Limb (tissue), 2 donors: Measurements from ENCODE around the gene TCL1B.
"Not testable (repeated sequence)": the region's sequence is repeated elsewhere in the genome, so short reads cannot be mapped to it uniquely, and the experiment has no call there.

ENCODE experiments used
- DNase-seq, 2 donors: peaks; one replicate each; pipeline ENCODE4 v3.0.0-alpha.2; 2016; ENCODE audit errors: extremely low spot score in 2 of 2

TCL1B gene, protein sequence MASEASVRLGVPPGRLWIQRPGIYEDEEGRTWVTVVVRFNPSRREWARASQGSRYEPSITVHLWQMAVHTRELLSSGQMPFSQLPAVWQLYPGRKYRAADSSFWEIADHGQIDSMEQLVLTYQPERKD

DNA sequence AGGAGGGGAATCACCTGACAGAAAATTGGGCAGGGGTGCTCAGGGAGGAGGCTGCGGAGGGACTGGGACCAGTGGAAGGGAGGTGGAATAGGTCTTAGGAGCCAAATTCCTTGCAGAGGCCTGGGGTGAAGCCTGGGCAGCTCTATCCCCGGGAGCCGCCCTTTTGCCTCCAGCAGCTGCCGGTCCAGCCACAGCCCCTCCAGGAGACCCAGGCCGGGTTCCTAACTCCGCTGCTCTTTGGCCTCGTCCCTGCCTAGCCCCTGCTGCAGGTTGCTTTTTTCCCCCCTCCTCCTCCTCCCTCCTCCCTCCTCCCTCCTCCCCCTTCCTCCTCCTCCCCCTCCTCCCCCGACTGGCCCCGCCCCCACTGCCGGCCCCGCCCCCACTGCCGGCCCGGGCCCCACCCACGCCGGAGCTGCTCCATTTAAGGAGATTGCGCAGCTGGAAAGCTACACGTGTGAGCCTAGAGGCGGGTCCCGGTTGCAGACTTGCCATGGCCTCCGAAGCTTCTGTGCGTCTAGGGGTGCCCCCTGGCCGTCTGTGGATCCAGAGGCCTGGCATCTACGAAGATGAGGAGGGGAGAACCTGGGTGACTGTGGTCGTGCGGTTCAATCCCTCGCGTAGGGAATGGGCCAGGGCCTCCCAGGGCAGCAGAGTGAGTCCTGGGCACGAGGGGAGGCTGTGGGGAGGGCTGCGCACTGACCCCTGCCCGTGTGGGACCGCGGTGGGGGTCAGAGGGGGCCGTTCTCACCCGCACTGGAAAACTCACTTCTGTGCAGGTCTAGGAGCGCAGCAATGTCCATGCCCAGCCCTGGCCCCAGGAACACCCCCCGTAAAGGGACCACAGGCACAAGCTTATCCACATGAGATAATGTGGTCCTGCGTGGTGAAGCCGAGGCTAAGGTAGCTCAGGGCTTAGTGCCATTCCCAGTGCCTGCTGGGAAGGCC is at the start of gene TCL1B:
Gene TCL1B (plus strand): TSS at position 449 of the 945 bp plus-strand sequence. CDS start 42 bp downstream, at position 491.
- DNase-seq, result no peak

DNA sequence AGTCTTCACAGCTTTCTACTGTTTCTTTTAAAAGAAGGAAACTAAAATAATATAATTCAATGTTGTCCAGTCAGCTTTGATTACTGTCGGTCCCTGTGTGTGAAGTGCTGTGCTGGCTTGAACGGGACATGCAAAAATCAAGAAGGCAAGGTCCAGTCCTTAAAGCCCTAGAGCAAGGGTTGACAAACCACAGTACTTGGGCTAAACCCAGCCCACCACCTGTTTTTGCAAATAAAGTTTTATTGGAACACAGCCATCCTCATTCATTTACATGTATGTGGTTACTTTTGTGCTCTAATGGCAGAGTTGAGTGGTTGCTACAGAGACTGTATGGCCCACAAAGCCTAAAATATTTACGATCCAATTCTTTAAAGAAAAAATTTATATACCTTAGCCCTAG is 41.2 kb upstream of the TCL1B start:
- no peak for DNase-seq

DNA sequence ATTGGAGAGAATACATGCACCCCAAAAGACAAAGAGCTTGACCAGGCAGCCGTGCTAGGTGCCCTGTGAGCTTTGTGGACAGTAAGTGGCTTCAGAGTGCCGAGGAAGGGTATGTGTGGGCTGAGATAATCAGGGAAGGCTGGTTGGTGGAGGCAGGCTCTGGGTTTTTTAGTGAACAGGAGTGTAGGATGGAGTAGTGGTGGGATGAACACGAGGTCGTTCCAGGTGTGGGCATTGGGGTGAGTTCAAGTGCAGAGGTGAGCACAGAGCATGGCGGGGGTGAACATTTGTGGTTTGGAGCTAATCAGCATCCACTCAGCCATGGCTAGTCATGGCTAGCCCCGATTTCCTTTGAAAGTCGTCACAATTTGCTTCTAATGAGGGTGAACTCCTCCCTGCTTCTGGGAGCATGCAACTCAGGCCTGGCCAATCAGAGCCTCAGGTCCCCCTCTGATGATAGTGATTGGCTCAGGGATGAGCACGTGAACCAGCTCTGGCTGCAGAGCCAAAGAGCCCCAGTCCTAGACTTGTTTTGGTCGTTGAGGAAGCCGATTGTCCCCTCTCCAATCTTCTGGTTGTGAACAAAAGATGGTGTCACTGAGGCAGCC is 40.7 kb upstream of the TCL1B start:
- no peak for DNase-seq

DNA sequence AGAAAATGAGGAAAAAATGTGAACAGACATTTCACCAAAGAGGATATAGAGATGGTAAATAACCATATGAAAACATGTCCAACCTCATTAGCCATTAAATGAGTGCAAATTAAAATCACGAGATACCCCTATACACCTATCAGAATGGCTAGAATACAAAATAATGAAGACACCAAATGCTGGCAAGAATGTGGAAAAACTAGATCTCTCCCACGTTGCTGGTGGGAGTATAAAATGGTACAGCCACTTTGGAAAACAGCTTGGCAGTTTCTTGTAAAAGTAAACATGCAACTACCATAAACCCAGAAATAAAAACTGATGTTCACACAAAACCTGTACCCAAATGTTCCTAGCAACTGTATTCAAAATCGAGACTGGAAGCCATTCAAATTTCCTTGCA is 38.3 kb upstream of the TCL1B start:
- DNase-seq, result no peak

DNA sequence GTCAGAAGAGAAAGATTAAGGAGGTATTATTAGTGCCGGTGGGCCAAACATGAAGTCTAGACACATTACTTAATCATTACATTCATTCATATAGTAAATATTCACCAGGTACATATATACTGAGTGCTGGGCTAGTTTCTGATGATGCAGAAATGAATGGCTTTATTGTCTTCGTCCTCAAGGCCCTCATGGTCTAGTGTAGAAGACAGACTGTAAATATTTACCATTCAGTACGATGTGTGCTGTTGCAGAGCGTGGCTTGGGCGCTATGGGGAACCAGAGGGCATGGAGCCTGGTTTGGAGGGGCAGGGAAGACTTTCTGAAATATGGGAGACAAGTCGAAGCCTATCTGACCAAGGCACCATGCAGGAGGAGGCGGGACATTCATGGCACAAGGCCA is 37.0 kb upstream of the TCL1B start:
- DNase-seq, result no peak

DNA sequence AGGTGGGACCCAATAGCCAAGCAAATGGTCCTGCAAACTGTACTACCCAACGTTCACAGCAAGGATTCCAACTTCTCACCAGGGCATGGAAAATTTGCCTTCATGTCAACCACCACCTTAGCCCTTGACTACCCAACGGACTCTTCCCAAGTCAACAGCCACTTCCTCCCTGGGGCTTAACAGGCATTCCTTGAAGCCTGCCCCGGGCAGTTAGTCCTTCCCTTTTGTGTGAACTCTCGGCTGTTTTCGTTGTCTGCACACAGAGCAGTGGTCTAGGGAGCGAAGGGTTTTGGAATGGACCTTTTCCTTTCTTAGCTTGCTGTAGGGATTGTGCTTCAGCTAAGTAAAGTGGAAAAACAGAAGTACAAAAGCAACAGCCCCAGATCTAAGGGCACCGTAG is 35.2 kb upstream of the TCL1B start:
- DNase-seq, result no peak

DNA sequence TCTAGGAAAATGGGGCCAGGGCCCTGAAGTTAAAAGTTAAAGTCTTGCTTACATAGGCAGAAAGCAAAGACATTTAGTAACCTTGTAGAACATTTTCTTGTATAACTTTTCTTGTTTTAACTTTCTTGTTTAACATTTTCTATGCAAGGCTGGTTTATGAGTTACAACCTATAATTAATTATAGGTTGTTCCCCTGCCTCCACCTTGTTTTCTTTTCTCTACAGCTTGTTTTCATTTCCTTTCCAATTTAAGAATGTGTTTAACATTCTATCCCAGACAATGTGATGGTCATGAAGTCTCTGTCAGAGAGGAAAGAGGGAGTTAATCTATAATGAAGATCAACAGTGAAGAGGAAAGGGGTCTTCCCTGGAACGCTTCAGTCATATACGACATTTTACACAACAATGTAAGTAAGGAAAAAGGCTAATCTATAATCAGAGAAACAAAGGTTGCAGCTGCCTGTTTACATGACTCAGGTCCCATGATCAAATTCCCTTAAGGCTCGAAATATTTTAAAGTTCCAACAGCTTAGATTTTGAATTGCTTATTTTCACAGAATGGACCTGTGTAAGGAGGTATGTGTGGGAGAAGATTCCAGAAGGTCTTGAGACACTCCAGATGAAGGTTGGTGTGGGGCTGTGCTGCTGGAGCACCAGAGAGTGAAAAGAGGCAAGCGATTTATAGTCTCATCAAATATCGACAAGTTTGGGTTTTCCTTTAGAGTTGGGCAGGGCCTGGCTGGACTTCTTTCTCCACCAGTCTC is 34.2 kb upstream of the TCL1B start:
- no peak for DNase-seq

DNA sequence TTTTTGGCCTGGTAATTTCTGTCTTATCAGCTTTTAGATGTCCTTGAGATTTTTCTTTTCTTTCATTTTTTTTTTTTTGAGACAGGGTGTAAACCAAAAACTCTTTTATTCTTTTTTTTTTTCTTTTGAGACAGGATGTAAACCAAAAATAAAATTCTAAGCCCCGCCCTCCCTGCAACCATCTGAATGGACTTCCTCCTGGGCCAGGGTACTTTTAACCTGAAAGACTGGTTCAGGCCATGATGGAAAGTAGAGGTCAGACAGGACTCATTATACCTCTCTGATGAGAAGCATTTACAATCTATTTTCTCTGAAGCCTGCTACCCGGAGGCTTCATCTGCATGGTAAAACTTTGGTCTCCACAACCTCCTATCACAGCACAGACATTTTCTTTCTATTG is 33.5 kb upstream of the TCL1B start:
- DNase-seq, result no peak

DNA sequence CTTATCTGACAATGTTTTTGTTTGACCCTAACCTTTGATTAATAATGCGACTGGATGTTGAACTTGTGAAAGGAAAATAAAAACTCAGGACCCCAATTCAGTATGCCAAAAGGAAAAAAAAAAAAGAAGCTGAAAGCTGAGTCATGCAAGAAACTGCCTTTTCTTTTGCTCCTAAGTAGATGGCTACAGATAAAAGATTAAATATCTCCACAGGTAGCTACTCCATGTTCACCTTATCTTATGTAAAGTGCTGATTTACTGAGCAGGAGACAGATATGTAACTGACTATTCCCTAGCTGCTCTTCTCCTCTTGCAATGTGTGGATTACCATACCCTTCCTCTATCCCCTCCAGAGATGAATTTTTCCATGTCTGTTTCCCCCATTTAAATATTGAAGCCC is 30.8 kb upstream of the TCL1B start:
- DNase-seq, result no peak

DNA sequence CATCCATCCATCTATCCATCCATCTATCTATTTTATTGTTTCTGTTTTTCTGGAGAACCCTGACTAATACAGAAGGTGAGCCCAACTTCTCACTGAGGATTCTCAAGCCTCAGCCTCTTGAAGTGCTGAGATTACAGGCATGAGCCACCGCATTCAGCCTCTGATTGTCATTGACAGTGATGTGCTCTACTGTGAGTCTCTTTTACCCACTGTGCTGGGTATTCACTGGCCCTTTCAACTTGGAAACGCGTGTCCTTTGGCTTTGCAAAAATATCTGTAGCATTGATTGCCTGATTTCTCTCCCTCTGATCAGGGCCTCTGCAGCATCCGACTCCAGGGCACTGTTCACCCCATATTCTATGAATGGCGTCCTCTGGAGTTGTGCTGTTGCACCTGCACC is 29.6 kb upstream of the TCL1B start:
- DNase-seq, result no peak

DNA sequence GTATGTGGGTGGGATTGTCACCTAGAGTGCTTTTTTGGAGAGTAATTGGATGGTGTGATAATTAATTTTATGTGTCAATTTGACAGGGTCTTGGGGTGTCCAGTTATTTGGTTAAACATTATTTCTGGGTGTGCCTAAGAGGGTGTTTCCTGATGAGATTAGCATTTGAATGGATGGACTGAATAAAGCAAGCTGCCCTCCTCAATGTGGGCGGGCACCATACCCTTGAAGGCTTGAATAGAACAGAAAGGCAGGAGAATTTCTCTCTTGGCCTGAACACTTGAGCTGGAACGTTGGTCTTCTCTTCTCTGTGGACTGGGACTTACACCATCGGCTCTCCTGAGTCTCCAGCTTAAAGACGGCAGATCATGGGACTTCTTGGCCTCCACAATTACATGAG is 28.8 kb upstream of the TCL1B start:
- DNase-seq, result no peak

DNA sequence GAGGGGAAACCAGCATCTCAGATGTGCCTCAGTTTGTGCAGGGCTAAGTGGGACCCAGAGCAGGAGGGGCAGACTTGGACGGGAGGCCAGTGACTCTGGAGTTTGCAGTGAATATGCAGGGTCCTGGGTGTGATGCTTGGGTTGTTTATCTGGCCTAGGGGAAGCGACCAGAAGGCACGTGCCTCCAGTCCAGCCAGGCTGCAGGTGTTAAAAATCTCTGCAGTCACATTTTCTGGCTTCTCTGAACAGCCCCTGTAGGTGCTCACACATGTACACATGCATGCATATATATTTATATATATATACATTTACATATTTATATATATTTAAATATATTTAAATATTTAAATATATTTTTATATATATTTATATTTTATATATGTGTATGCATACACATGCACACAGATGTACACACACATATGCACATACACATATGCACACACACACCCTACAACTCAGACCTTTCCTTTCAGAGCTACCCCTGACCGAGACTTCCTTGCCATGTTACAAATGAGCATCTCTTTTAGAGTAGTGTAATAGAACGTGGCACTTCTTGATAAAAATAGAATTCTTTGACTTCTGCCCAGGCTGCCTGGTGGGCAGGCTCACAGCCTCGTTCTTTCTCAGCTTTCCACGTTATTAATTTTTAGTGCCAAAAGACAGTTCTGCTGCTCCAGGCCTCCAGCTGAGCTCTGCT is 26.8 kb upstream of the TCL1B start:
- DNase-seq, result no peak

DNA sequence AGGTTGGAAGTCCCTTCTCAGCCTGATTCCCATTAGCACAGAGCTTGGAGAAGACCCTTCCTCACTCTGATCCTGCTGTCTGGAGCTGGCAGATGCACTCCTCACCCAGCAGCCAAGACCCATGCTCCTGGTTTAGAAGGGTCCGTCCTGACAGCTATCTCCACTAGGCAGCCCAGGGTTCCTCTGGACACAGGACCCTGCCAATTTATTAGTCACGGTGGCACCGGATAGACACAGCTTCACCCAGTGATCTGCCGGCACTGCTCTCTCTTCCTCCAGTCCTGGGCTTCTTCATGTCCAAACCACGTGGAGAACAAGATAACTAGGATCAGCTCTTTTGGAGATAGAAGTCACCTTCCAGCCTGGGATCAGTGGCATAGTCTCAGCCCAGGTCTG is 26.2 kb upstream of the TCL1B start:
- DNase-seq, result no peak

DNA sequence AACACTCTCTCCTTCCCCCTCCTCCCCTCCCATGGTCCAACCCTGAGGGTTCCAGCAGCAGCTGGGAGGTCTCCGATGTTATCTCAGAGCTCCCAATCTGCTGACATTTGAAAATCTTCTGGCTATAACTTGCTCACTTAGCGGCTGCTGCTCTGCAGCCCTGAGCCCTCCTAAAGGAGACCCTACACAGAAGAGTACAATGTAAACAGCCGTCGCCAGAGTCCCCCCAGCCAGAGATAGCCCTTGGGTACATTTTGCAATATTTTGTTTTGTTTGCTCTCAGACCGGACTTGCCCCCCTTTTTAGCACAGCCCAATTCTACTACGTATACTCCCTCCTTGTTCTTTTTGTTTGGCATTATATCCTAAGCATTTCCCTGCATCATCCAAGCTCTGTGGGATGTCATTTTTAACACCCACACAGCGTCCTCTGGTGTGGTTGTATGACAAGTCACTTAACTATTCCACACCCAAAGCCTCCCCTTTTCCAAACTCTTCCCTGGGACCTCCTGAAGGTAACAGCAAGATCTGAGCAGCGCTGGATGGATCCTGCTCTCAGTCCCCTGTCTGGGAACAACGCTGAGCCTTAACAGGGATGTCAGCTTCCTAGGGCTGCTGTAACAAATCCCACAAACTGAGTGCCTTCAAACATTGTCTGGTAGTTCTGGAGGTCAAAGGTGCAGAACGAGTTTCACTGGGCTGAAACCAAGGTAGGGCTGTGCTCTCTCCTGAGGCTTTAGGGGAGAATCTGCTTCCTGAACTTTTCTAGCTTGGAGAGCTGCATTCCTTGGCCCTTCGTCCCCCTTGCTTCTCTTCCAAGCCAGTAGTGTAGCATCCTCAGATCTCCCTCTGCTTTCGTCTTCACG is 25.3 kb upstream of the TCL1B start:
- DNase-seq, result no peak

DNA sequence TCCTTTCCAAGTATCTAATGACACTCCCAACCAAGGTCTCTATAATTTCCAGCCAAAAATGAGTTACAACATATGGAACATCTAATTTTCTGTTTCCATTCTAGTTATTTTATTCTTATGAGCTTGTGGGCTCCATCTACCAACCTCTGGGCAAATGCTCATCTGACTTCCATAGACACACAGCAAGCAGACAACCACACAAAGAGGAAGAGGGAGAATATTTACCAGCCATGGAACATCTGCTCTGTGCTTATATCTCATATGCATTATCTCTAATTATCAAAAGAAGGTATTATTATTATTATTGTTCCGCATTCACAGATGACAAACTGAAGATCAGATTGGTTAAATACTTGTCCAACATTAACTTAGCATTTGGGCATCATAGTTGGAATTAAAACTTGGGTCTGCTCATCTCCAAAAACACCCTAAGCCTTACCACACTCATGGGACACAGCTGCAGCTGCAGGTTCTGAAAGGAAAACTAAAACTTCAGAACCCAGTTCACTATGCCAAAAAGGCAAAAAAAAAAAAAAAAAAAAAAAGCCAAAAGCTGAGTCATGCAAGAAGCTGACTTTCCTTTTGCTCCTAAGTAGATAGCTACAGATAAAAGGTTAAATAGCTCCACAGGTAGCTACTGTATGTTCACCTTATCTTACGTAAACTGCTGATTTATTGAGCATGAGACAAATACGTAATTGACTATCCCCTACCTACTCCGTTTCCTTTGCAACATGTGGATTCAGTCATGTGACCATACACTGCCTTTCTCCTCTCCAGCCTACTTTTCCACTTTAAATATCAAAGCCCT is 23.6 kb upstream of the TCL1B start:
- no peak for DNase-seq

DNA sequence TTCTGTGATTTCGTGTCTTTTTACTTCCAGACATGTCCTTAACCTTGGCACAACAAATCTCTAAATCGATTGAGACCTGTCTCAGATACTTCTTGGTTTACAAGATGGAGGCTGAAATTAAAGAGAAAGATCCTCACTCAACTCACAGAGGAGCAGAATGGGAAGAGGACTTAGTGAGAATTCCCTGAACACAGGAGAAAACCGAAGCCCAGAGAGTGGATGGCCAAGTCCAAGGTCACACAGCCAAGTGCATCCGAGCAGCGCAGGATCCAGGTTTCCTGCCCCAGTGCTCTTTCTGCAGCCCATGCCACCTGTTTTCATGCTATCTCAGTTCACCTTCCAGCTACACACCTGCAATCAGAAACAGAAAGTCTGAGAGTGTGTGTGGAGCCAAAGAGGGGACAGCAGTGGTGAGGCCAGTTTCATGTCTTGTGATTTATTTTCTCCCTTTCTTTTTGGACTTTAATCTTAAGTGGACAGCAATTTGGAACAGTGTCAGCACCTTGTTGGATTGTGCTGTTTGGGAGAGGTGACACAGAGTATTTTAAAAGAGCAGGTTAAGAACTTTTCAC is 22.9 kb upstream of the TCL1B start:
- DNase-seq, result no peak

DNA sequence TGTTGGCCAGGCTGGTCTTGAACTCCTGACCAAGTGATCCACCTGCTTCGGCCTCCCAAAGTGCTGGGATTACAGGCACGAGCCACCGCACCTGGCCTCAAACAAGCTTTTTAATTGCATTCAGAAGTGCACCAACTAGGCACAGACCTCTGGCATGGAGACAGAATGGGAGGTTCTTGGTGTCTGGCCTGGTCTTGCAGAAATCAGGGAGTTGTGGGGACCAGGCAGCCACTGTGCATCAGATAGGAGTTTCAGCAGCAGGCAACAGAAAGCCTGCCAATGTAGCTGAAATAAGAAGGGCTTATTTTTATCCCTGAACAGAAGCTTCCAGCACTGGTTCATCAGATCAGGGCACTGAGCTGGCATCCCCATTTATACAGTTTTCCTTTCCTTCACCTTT is 22.2 kb upstream of the TCL1B start:
- no peak for DNase-seq

DNA sequence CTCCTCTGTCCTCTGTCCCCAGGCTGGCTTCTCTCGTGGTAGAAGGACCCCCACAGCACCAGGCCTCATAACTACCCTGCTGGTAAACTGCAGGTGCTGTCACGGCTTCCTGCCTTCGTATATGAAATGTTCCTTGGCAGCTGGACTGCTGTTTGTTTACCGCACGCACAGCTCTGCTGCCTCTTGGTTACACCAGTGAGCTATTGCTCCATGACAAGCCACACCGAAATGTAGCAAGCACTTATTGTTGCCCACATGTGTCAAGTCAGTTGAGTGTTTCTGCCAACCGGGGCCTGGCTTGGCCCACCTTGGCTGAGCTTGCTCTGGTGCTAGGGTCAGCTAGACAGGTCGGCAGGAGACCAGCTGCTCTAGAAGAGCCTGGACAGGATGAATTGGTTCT is 21.7 kb upstream of the TCL1B start:
- DNase-seq, result no peak

DNA sequence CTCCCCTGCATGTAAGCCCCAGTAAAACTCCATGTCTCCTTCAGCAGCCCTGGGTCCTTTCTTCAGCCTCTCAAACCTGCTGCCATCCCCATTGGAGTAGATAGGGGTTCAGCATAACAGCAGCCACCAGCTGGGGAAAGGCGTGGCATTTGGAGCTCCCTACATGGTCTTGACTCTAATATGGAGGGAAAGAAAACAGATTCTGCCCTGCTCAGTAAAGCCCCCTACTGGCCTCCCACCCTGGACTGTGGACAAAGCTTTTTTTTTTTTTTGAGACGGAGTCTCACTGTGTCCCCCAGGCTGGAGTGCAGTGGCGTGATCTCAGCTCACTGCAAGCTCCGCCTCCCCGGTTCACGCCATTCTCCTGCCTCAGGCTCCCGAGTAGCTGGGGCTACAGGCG is 20.7 kb upstream of the TCL1B start:
- not testable (repeated sequence) for DNase-seq
